ENCODE measurements around the gene MRPL23. TPM values are rescaled to one million over a fixed set of nuclear protein-coding genes. Genes with fewer than 3 reads are reported as not detected.
A peak's percentile ranks its signal among the peaks of the same experiment; 100 is the strongest.

MRPL23 gene
- total RNA-seq, 1 experiment from 2014 or later: 232 TPM

DNA sequence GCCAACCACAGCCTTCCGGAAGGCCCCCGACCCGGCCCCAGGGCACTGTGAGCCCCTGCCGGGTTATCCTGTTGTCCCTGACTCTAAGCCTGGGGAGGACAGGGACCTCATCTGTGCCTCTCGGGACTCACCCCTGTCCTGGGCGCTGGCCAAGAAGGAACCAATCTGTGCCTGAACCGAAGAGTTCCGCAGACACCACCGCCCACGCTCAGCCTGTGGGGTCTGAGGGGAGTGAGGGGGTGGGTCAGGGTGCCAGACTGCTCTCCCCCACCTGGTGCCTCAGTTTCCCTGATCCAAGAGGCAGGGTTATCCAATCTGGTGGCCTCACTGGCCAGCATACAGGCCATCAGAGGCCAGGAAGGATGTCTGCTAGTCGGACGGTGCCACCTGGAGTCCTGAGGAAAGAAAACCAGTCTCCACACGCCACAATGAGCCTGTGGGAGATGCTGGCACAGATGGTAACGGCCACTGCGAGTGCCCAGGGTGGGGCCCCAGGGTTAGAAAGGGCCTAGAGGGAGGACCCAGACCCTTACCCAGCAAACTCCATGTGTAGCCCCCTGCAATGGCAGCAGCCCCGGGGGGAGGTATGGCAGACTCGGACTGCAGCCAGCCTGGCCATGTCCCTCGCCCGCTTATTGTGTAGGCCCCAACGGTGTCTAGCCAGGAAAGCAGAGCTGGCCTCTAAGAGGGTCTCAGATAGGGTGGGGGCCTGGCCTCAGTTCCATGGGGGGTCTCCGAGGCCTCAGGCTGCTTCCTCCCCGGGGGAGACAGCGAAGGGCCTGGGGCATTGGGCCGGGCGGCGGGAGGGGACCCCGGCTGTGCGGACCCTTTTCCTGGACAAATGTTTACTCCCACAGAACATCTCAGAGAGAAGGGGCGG, 28.5 kb upstream of the MRPL23 start:
- Histone ChIP-seq H3K4me1 (ENCODE audit: insufficient read depth, low read length) (no peaks in the 10 kb centered on the region), H3F3A (ENCODE audit: low read length, unreplicated experiment) (no peaks in the 10 kb centered on the region), H3K27ac (ENCODE audit: low read length) (no peak overlapping the region), H3K9ac (ENCODE audit: low read length) (no peak overlapping the region), H3K9me2 (replicated peaks; ENCODE audit: low read length) (no peaks in the 10 kb centered on the region), H3K79me2 (ENCODE audit: low read length) (no peaks in the 10 kb centered on the region), H2AFZ (ENCODE audit: low read length) (no peak overlapping the region), H3K9me3 (ENCODE audit: low read length) (no peaks in the 10 kb centered on the region), H3K4me2 (ENCODE audit: low read length) (no peak overlapping the region), H4K20me1 (ENCODE audit: low read length) (no peaks in the 10 kb centered on the region), H3K4me3 (ENCODE audit: low read length) (no peak overlapping the region), H3K36me3 (ENCODE audit: low read depth, low read length) (no peaks in the 10 kb centered on the region), H3K27me3 (ENCODE audit: low read length) (no peaks in the 10 kb centered on the region)
- TF ChIP-seq, protein P1, sequence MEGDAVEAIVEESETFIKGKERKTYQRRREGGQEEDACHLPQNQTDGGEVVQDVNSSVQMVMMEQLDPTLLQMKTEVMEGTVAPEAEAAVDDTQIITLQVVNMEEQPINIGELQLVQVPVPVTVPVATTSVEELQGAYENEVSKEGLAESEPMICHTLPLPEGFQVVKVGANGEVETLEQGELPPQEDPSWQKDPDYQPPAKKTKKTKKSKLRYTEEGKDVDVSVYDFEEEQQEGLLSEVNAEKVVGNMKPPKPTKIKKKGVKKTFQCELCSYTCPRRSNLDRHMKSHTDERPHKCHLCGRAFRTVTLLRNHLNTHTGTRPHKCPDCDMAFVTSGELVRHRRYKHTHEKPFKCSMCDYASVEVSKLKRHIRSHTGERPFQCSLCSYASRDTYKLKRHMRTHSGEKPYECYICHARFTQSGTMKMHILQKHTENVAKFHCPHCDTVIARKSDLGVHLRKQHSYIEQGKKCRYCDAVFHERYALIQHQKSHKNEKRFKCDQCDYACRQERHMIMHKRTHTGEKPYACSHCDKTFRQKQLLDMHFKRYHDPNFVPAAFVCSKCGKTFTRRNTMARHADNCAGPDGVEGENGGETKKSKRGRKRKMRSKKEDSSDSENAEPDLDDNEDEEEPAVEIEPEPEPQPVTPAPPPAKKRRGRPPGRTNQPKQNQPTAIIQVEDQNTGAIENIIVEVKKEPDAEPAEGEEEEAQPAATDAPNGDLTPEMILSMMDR (conservative IDR thresholded peaks at IDR 0.05; ENCODE audit: low read depth, low read length): no peak
- TF ChIP-seq EZH2phosphoT487 (IDR thresholded peaks at IDR 0.05; ENCODE audit: borderline replicate concordance, low read length): no peak
- TF ChIP-seq EZH2 (IDR thresholded peaks at IDR 0.05; ENCODE audit: low read length, unreplicated experiment): no peak
- no TSS peak for BruUV-seq (replicated peaks)
- ChIA-PET POLR2A (ENCODE audit: unreplicated experiment) (no interaction called here), CTCF (no interaction called here)
- no peak for DNase-seq
- intact Hi-C loops (cut with micrococcal nuclease): no loop called here
- ATAC-seq: peak; percentile 25; the same call in 1 of the 2 replicates

DNA sequence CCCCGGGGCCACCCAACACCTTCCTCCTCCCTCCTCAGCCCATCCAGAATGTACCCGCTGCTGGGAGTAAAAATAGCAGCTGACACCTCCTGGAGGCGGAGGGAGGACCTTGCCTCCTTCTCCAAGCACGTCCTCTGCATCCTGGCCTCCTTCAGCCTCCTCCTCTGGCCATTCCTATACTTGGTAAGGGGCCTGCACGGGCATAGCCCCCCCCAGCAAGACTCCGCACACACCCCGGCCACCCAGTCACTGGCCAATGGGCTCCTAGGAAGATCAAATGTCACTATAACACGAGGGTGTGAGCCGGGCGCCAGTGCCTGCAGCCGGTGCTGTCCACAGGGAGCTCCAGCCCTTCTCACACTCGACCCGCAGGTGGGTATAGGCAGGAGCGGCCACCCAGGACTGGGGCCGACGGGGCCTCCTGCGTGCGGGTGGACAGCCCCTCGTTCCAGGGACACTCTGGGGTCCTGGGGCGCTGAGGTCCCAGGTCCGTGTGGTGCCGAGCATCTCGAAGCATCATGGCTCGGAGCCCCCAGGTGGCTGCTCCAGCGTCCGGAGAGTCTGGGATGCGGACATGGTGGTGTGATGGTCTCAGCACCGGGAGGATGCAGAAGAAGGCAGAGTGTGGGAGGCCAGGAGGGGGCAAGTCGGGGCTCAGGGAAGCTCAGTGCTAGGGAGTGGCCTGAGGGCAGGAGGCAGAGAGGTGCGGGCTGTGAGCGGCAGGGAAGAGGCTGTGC, 27.6 kb upstream of the MRPL23 start, which contains the start of gene TNNT3:
TNNT3 (plus strand) TSS at position 313 of the 737 bp plus-strand sequence. CDS start 3,172 bp downstream, outside the sequence.
- no peak within 1 kb of the TSS for H3K9ac ChIP-seq (ENCODE audit: low read length)
- ChIA-PET POLR2A (ENCODE audit: unreplicated experiment) (no interaction called here), CTCF (no interaction called here)
- no peak within 1 kb of the TSS for H3K4me3 ChIP-seq (ENCODE audit: low read length)
- no peaks in the 10 kb centered on the region for H3K79me2 ChIP-seq (ENCODE audit: low read length)
- no peaks in the 10 kb centered on the region for H3K36me3 ChIP-seq (ENCODE audit: low read depth, low read length)
- H2AFZ ChIP-seq (ENCODE audit: low read length): no peak within 1 kb of the TSS
- no peaks in the 10 kb centered on the region for H4K20me1 ChIP-seq (ENCODE audit: low read length)
- no peak for DNase-seq
- no peak within 1 kb of the TSS for H3K27ac ChIP-seq (ENCODE audit: low read length)
- no peaks in the 10 kb centered on the region for H3F3A ChIP-seq (ENCODE audit: low read length, unreplicated experiment)
- intact Hi-C loops (cut with micrococcal nuclease): no loop called here
- TF ChIP-seq EZH2 (IDR thresholded peaks at IDR 0.05; ENCODE audit: low read length, unreplicated experiment): no peak
- TF ChIP-seq, protein P1 (conservative IDR thresholded peaks at IDR 0.05; ENCODE audit: low read depth, low read length): no peak
- TF ChIP-seq EZH2phosphoT487 (IDR thresholded peaks at IDR 0.05; ENCODE audit: borderline replicate concordance, low read length): no peak
- no TSS peak for BruUV-seq (replicated peaks)
- H3K4me2 ChIP-seq (ENCODE audit: low read length): no peak within 1 kb of the TSS
- ATAC-seq: peak; percentile 38; the same call in 1 of the 2 replicates
- no peaks in the 10 kb centered on the region for H3K4me1 ChIP-seq (ENCODE audit: insufficient read depth, low read length)
- H3K9me2 ChIP-seq (replicated peaks; ENCODE audit: low read length): no peaks in the 10 kb centered on the region
- H3K9me3 ChIP-seq (ENCODE audit: low read length): no peaks in the 10 kb centered on the region
- no peaks in the 10 kb centered on the region for H3K27me3 ChIP-seq (ENCODE audit: low read length)
